PC-3 (cell line): Measurements from ENCODE around the gene OSBPL9.

Experiments used
- EZH2 ChIP-seq: fragments of 300-600 bp; sonication (generic); IDR thresholded peaks from one replicate; pipeline ENCODE4 v1.6.1; 2017; ENCODE audit warnings: antibody characterized with exemption, mild to moderate bottlenecking, low read length; ENCODE audit not compliant: unreplicated experiment
- EZH2phosphoT487 ChIP-seq: fragments of 300-600 bp; sonication (generic); IDR thresholded peaks from 2 replicates; pipeline ENCODE4 v1.6.1; 2018; ENCODE audit warnings: mild to moderate bottlenecking, antibody characterized with exemption, low read length, borderline replicate concordance
- TF ChIP-seq, protein P1 (sequence below): fragments of 300-600 bp; sonication (generic); conservative IDR thresholded peaks from 2 replicates; pipeline ENCODE4 v1.5.1; 2017; ENCODE audit warnings: antibody characterized with exemption, low read depth, mild to moderate bottlenecking, low read length

DNA sequence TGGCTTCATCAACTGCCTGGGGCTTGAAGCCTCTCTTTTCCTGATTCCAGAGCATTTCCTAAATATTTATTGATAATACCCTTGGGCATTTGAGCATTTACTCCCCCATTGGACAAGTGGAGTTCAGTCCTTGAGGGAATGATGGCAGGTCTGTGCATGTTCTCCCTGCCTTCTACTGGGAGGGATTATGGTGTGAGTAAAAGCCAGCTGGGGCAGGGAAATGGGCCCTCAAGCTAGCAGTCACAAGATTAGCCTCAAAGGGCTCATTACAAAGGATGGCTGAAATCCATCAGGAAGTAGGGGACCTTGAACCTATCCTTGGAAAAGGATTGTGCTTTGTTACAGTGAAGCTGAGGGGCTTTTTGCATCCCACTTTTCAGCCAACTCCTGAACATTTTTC, 24.2 kb upstream of the OSBPL9 start:
- TF ChIP-seq, protein P1, sequence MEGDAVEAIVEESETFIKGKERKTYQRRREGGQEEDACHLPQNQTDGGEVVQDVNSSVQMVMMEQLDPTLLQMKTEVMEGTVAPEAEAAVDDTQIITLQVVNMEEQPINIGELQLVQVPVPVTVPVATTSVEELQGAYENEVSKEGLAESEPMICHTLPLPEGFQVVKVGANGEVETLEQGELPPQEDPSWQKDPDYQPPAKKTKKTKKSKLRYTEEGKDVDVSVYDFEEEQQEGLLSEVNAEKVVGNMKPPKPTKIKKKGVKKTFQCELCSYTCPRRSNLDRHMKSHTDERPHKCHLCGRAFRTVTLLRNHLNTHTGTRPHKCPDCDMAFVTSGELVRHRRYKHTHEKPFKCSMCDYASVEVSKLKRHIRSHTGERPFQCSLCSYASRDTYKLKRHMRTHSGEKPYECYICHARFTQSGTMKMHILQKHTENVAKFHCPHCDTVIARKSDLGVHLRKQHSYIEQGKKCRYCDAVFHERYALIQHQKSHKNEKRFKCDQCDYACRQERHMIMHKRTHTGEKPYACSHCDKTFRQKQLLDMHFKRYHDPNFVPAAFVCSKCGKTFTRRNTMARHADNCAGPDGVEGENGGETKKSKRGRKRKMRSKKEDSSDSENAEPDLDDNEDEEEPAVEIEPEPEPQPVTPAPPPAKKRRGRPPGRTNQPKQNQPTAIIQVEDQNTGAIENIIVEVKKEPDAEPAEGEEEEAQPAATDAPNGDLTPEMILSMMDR: no peak
- TF ChIP-seq EZH2phosphoT487 (no peak), EZH2 (no peak)
